Omental fat pad (tissue), 4 donors: ENCODE measurements around the gene GBF1. TPM values are rescaled to one million over a fixed set of nuclear protein-coding genes. Genes with fewer than 3 reads are reported as not detected.
A peak's percentile ranks its signal among the peaks of the same experiment; 100 is the strongest.

Experiments
- ATAC-seq: fragments of 150-250 bp; one replicate; pipeline ENCODE4 v1.9.1; 2016; ENCODE audit warnings: mild to moderate bottlenecking, moderate library complexity; ENCODE audit not compliant: low FRiP score
- DNase-seq: peaks from one replicate; pipeline ENCODE4 v3.0.0-alpha.2; 2019; ENCODE audit warnings: low spot score
- CTCF ChIP-seq, 3 donors: fragments of 450-650 bp; IDR thresholded peaks; one replicate each; pipeline ENCODE4 v1.5.1; 2016 to 2017; ENCODE audit warnings: antibody characterized with exemption in 3 of 3, mild to moderate bottlenecking in 3 of 3, moderate library complexity in 2 of 3
- total RNA-seq, 4 donors: library from RNA; depleted of rRNA; stranded (reverse); fragments of >200 nt; gene quantifications; one replicate each; pipeline ENCODE4 v1.1.0, GENCODE V29; 2016

The GBF1 gene
- total RNA-seq = 10 to 100 TPM; 28.1 to 34.9 (median 31.6) TPM

GRCh38 chr10:102245082-102245931 is at the start of gene GBF1:
GBF1 (plus strand) TSS chr10:102245532; CDS start chr10:102258939, 13,407 bp downstream.
- peak; percentile 93 for ATAC-seq
- peak; percentile 82 for DNase-seq
- no peak for TF ChIP-seq CTCF (IDR thresholded peaks at IDR 0.05)

GRCh38 chr10:102196893-102197292 is 48.4 kb upstream of the GBF1 start:
- no peak for TF ChIP-seq CTCF (IDR thresholded peaks at IDR 0.05)
- DNase-seq (no peak), ATAC-seq (no peak)

- DNase-seq (no peak), ATAC-seq (no peak)
- TF ChIP-seq CTCF (IDR thresholded peaks at IDR 0.05) = no peak
Observed at GRCh38 chr10:102198027-102198426, 47.3 kb upstream of the GBF1 start.

GRCh38 chr10:102200751-102201640 is 44.3 kb upstream of the GBF1 start:
- ATAC-seq (no peak), DNase-seq (no peak)
- no peak for TF ChIP-seq CTCF (IDR thresholded peaks at IDR 0.05)

- DNase-seq = no peak
- no peak for ATAC-seq
- no peak for TF ChIP-seq CTCF (IDR thresholded peaks at IDR 0.05)
Observed at GRCh38 chr10:102202386-102202785, 42.9 kb upstream of the GBF1 start.

- DNase-seq (no peak), ATAC-seq (no peak)
- TF ChIP-seq CTCF (IDR thresholded peaks at IDR 0.05) = no peak
Observed at GRCh38 chr10:102208311-102209035, 36.9 kb upstream of the GBF1 start.
